GM19467 (cell line): ENCODE measurements around the gene MMP27.

Source experiments
- ATAC-seq: cut with Tn5 transposase; IDR thresholded peaks from one replicate; pipeline ENCODE4 v1.9.1; 2021; ENCODE audit warnings: mild to moderate bottlenecking, moderate library complexity; ENCODE audit not compliant: unreplicated experiment

MMP27 gene

DNA sequence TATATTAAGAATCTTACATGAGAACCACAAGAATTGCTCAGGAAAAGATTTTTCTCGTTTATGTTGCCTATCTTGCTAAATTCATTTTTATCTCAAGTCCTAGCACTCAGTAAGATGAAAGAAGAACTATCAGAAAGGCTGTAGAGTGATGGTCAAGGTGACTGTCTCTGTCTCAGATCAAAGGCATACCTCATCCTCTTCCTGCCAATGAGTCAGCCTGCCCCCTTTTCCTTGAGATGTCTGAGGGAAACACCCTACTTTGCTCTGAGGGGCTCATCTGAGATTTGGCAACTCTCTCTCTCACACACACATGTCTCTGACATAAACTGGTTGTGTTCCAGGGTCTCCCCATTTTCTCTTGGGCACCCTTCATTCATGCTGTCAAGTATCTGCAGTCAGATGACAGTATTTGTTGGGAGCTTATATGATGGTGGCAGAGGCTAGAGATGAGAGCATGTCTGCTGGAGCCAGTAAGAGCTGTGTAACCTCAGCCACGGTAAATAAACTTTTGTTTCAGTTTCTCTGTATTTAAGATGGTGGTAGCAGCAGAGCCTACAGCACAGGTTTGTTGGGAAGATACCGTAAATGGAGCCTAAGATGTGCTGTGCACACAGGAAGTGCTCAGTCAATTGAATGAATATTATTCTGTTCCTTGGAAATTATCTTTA is 1.6 kb downstream of the MMP27 start:
- no peak for ATAC-seq

DNA sequence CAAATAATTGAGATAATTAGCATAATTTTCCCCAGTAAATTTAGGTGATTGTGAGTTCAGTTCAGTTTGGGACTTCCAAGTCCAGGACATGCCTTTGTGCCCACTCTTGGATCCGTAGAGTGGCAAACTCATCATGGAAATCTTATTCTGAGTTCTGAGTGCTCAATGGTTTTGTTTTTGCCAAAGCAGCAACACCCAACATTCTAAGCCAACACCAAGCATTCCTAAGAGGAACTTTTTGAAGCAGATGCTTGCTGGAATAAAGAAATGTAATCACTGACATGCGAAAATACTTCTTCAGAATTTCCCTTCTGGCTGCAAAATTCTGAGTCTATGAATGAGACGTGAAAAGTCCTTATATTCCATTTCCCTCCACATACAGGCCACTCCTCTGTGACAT is 10.4 kb downstream of the MMP27 start:
- no peak for ATAC-seq

GRCh38 chr11:102685754-102686153 is 19.8 kb downstream of the MMP27 start:
- ATAC-seq, result no peak

DNA sequence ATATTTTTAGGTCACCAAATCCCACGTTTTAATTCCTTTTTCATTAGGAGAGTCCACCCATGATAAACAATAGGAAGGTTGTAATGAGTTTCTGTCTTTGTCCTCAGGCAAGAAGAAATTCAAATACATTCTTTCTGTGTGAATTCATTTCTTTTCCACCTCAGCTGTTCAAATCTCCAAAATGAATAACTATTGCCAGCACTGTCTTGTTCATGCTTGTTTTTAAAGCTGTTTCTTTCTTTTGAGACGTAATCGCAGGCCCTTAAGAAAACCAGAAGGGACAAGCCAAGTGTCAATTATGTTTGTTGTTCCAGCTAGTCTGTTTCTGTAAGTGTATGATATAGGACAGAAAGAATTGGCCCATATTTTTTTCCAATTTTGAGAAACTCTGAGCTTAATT is 20.2 kb downstream of the MMP27 start:
- no peak for ATAC-seq

- ATAC-seq, result no peak
Measured at GRCh38 chr11:102683277-102683676, 22.3 kb downstream of the MMP27 start.

DNA sequence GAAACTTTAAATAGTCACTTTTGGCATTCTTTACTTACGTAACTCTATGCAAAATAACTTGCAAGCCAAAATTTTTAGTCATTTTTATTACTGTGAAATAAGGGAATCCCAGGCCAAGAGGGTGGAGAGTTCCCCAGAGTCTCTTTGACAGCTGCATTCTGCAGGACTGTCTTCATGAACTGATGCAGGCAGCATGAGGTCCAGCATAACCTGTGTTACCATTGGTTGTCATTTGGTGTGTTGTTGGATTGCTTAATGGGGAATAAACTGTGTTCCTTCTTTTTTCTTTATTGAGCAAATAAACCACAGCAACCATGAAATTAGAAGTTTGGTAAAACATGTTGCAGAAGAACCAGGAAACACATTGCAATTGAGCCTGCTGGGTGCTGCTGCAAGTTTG is 24.6 kb downstream of the MMP27 start:
- ATAC-seq, result no peak

DNA sequence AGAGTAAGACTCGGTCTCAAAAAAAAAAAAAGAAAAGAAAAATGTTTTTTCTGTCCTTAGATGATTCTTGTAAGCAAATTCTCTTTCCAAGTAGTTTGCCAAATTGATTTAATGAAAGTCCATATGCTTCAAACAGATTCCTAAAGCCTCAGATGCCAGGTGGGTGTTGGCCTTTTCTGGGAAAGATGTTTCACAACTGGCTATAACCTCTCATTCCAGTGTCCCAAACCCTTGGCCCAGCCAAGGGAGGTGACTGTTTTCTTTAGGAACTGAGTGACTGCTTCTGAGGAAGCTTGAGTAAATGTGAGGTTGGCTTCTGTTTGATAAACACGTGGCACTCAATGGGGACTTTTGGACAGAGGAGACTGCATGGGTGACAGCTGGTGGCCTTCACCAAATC is 27.5 kb downstream of the MMP27 start:
- no peak for ATAC-seq

- no peak for ATAC-seq
Measured at GRCh38 chr11:102676084-102676483, 29.5 kb downstream of the MMP27 start.

DNA sequence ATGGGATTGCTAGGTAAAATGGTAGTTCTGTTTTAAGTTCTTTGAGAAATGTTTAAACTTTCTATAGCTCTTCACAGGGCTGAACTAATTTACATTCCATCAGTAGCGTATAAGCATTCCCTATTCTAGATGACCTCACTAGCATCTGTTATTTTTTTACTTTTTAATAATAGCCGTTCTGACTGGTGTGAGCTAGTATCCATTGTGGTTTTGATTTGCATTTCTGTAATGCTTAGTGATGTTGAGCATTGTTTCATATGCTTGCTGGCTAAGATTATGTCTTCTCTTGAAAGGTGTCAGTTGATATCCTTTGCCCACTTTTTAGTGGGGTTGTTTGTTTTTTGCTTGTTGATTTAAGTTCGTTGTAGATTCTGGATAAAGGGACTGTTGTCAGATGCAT is 35.9 kb downstream of the MMP27 start:
- ATAC-seq, result no peak

DNA sequence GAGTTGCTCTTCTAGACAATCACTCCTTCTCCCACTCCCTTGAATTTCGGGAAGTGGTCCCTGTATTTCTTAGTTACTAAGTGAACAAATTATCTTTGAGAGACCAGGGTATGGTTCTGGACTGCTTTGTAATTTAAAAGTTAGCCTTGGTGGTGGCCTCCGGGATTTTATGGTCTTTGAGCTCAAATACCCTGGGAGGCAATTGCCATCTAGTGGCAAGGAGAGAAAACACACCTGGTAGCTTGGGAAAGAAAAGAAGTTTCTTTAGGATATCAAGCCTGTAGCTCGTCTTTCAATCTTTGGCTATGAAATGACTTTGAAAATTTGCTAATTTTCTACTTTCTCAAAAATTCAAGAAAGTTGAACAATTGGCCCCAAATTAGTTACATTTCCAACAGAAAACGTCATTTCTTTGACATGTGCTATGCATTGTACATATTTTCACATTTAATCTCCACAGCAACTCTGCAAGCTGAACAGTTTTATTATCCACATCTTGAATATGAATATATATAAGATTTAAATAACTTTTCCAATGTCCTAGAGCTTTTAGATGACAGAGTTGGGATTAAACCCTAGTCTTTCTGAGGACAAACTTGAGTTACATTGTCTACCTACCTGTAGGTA is 39.1 kb downstream of the MMP27 start:
- ATAC-seq, result no peak

DNA sequence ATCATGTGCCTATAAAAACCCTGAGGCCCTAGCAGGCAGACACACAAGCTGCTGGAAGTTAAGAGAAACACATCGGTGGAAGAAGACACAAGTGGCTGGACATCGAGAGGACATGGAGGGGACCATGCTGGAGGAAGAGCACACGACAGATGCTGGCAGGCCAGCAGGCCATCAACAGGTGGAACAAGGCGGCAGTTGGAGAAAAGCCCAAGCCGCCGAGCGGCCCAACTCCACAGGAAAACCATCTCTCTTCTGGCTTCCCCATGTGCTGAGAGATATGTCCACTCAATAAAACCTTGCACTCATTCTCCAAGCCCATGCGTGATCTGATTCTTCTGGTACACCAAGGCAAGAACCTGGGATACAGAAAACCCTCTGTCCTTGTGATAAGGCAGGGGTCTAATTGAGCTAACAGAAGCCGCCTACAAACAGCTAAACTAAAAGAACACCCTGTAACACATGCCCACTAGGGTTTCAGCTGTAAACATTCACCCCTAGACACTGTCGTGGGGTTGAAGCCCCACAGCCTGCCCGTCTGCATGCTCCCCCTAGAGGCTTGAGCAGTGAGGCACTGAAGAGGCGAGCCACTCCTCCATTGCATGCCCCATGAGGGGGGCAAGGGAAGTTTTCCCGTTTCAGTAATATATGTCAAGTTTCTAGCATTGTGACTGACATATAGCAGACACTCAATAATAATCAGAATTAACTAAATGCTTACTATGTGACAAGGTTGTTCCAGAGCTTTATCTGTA is 41.4 kb downstream of the MMP27 start:
- ATAC-seq, result no peak

DNA sequence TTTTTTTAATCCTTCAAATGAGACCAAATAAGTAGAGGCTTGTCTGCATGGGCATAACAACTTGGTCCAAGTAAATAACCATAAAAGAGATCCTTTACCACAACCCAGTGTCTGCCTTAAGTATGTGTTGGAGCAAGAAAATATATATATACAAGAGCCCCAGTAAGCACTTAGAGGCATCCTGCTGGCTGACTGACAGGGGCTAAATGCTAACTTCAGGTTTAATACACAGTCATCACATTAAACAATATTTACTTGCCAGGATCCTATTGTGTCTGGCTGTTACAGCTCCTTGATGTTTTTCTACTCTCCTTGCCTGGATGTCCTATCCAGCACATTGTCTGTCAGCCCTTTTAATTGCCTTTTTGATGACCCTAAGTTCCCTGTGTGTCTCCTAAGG is 43.0 kb downstream of the MMP27 start:
- ATAC-seq, result no peak

DNA sequence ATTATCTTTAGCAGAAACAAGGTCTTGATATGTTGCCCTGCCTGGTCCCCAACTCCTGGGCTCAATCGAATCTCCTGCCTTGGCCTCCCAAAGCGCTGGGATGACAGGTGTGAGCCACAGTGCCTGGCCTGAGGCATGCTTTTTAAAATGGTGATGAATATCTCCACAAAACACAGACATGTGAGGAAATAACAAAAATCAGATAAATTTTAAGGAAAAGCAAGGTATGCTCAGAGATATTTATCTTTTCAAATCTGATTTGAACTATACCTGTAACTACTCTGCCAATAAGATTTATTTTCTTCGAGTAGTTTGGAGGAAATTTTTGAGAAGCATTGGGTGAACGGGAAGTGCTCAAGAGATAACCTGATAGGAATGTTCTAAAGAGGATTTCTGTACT is 44.5 kb downstream of the MMP27 start:
- ATAC-seq, result no peak

- no peak for ATAC-seq
Measured at GRCh38 chr11:102656528-102656927, 49.0 kb downstream of the MMP27 start.

DNA sequence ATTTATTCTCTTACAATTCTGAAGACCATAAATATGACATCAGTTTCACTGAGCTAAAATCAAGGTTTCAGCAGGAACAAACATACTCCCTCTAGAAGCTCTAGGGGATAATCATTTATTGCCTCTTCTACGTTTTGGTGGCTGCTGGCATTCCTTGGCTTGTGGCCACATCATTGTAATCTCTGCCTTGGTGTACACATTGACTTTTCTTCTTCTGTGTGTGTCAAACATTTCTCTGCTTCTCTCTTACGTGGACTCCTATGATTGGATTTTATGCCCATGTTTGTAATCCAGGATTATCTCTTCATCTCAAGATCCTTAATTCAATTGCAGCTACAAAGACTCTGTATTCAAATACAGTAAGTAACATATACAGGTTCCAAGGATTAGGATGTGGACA is 50.0 kb downstream of the MMP27 start:
- ATAC-seq, result no peak

DNA sequence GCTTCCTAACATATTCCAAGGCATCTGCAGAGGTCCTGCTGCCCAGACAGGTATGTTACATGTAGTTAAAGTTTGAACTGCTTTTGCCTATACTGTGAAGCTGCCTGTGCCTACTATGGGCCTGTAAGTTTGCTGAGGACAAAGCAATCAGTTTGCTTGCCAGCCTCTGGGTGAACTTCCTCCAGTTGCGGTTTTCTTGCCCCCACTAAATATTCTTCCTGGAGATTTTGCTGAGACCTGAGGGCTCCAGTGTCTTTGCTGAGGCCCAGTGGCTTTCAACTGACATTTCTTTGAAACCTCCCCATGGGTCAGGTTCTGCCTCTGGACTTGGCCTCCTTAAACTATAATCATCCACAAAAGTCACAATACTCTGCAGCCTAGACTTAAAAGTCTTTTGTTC is 50.8 kb downstream of the MMP27 start:
- ATAC-seq, result no peak

DNA sequence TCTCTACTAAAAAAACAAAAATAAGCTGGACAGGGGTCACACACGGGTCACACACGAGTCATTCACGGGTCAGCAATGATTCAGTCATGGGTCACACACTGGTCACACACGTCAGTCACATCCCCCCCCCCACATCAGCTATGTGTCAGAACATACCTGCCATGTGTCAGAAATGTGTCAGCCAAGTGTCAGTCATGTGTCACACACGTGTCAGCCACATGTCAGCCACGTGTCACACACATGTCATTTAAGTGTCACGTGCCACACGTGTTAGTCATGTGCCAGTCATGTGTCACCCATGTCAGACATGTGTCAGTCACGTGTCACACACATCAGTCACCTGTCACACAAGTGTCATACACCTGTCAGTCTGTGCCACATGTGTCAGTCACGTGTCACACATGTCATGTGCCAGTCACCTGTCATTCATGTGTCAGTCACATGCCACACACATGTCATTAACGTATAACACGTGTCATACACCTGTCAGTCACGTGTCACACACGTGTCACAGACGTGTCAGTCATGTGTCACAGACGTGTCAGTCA is 51.8 kb downstream of the MMP27 start:
- ATAC-seq, result no peak

GRCh38 chr11:102647430-102647829 is 58.1 kb downstream of the MMP27 start:
- no peak for ATAC-seq

DNA sequence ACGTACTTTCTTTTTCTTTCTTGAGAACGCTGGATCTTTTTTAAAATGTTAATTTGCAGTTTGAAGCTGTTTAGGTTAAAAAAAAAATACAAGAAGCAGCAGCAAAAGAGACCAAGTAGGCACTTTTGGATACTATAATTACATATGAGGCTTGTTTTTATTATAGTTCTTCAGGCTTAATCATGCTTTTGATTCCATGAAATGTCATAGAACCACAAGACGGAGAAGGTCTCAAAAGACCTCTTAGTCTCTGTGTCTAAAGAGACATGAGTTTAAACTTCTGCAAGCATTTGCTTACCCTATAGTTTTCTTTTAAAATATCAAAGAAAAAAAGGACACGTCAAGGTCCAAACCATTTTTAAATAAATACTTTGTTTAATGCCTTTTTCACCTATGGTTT is 61.6 kb downstream of the MMP27 start:
- ATAC-seq, result no peak
